Activated CD8-positive, alpha-beta memory T cell treated with anti-CD3 and anti-CD28 coated beads for 1 hour (primary cell): Measurements from ENCODE around the gene CDKN2B-AS1.

Experiments
- DNase-seq, 2 donors: peaks; one replicate each; pipeline ENCODE4 v3.0.0-alpha.2; 2020; ENCODE audit warnings: low read depth in 1 of 2; ENCODE audit errors: extremely low read depth in 1 of 2

Gene CDKN2B-AS1

GRCh38 chr9:22148876-22149637 lies 154.5 kb downstream of the CDKN2B-AS1 start:
- no peak for DNase-seq

DNA sequence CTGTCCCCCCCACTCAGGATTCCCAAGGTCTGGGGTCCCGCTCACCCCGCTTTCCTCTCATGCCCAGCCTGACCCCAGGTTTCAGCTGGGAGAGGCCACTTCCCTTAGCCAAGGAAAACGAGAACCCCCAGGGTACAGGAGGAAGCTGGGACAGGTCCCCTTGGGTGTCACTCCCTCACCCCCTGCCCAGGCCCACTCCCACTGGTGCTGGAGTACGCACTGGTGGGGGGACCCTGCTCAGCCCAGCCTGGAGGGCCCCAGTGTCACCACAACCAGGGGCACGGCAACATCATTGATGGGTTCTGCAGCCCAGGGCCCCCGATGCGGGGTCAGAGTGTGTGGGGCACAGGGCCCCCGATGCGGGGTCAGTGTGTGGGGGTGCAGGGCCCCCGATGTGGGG lies 159.5 kb downstream of the CDKN2B-AS1 start:
- no peak for DNase-seq

- no peak for DNase-seq
Observed at GRCh38 chr9:22156586-22156985, 162.0 kb downstream of the CDKN2B-AS1 start.

DNA sequence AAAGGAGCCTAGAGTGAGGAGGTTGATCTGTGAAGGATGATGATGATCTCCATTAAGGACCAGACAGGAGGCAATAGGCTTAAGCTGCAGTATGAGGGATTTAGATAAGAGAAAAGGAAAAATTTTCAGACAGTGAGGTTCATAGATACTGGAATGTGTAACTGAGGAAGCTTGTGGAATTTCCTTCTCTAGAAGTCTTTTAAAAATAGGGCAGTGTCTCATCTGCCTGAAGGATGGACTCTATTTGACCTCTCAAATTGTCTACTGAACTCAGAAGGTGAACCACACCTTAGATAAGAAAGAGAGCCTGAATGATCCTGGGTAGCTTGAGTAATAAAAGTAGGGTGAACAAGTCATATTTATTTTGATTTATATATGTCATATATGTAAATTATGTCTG lies 162.7 kb downstream of the CDKN2B-AS1 start:
- no peak for DNase-seq

GRCh38 chr9:22157828-22158227 lies 163.2 kb downstream of the CDKN2B-AS1 start:
- no peak for DNase-seq

- DNase-seq, result no peak
Observed at GRCh38 chr9:22158271-22158670, 163.7 kb downstream of the CDKN2B-AS1 start.

GRCh38 chr9:22158927-22159346 lies 164.3 kb downstream of the CDKN2B-AS1 start:
- DNase-seq, result no peak

GRCh38 chr9:22159586-22159985 lies 165.0 kb downstream of the CDKN2B-AS1 start:
- DNase-seq, result no peak

DNA sequence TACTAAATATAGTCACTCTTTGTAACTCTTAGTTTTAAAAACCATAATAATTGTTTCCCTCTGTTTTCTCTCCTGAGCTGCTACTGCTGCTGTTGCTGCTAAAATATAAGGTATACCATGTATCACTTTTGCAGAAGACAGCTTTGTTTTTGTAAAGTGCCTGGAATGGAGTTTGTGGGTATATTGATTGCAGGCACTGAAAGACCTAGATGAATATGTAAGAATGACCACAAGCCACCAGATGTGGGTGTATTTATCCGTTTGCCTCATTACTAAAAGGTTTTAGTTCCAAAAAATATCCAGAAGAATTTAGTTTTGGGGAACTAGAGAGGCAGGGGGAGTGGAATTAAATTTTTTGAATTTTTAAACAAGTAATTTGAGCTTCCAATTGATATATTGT lies 165.6 kb downstream of the CDKN2B-AS1 start:
- DNase-seq, result no peak

DNA sequence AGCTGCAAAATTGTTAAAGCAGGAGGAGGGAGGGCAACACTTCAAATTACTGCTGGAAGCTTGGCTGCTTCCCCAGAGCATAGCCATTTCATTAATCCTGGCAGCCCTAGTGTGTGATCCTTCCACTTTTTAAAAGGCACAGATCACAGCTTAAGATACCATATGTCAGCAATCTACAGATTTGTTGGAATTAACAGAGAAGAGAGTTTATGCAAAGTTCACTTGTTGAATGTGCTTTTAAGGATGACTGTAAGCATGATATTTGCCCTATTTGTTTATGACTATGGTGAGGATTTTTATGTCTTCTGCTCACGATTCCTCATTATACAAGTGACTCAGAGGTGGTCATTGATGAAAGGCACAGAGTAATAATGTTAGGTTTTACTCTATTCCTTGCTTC lies 170.6 kb downstream of the CDKN2B-AS1 start:
- no peak for DNase-seq

DNA sequence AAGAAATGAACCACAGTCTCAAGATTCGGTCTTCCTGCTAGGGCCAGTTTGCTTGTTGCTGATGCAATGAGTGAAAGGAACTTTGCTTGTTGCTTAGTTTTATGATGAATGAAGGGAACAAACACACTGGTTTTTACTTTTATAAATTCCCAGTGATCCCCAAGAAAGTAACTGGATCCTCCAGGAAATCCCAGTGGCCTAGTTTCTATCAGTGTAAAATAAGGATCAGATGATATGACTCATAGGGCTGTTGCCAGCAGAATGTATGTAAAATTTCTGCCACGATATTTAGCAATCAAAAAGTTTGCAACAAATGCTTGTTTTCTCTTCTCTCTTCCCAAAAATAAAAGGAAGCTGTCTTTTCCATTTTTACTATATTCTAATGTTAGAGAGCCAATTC lies 174.7 kb downstream of the CDKN2B-AS1 start:
- no peak for DNase-seq

GRCh38 chr9:22169727-22170503 lies 175.3 kb downstream of the CDKN2B-AS1 start:
- no peak for DNase-seq
